H1 (cell line): ENCODE data around the gene STK39. TPM values are rescaled to one million over a fixed set of nuclear protein-coding genes. Genes with fewer than 3 reads are reported as not detected.

Experiments
- CTCF ChIA-PET: fragments of 300-600 bp; sonication (Branson Sonifier 250); formaldehyde crosslinking; loops from one replicate; lab custom pipeline; 2021; ENCODE audit not compliant: partially characterized antibody; lab: Charles Lee
- POLR2A ChIA-PET: fragments of 300-600 bp; sonication (Branson Sonifier 250); formaldehyde crosslinking; loops from one replicate; lab custom pipeline; 2021; ENCODE audit warnings: inconsistent platforms; ENCODE audit not compliant: partially characterized antibody; lab: Charles Lee
- DNase-seq, 2 experiments: peaks; one replicate each; pipeline versions ENCODE4 v3.0.0 to v3.0.0-alpha.2; 2010 to 2022; ENCODE audit warnings: low spot score in 2 of 2, low read depth in 1 of 2, mixed read lengths in 1 of 2
- FAIRE-seq: peaks from 2 replicates; lab custom pipeline; 2011; peaks lifted over from hg19 to GRCh38; lab: Jason Lieb, UNC
- H2AFZ ChIP-seq: 2 replicates; pipeline ENCODE4 v1.8.1; 2012; ENCODE audit warnings: low read length, inconsistent platforms
- H2AK5ac ChIP-seq: 2 replicates; pipeline ENCODE4 v1.6.1; 2013; ENCODE audit warnings: low read depth, low read length
- H2BK120ac ChIP-seq: replicated peaks from 2 replicates; pipeline ENCODE3; 2013; ENCODE audit warnings: low read depth, low read length, inconsistent platforms
- H2BK12ac ChIP-seq: 2 replicates; pipeline ENCODE4 v1.6.1; 2013; ENCODE audit warnings: low read depth, low read length
- H2BK15ac ChIP-seq: 2 replicates; pipeline ENCODE4 v1.6.1; 2013; ENCODE audit warnings: low read length
- H2BK20ac ChIP-seq: 2 replicates; pipeline ENCODE4 v1.6.1; 2013; ENCODE audit warnings: low read length
- H2BK5ac ChIP-seq: 2 replicates; pipeline ENCODE4 v1.6.1; 2013; ENCODE audit warnings: low read depth, low read length
- H3K14ac ChIP-seq: 2 replicates; pipeline ENCODE4 v1.6.1; 2013; ENCODE audit warnings: inconsistent platforms; ENCODE audit not compliant: insufficient read length
- H3K18ac ChIP-seq: 2 replicates; pipeline ENCODE4 v1.6.1; 2013; ENCODE audit warnings: low read length; ENCODE audit errors: extremely low read depth
- H3K23ac ChIP-seq: 2 replicates; pipeline ENCODE4 v1.6.1; 2013; ENCODE audit warnings: inconsistent platforms; ENCODE audit not compliant: insufficient read length
- H3K23me2 ChIP-seq: 2 replicates; pipeline ENCODE4 v1.6.1; 2013; ENCODE audit warnings: low read depth, low read length
- H3K27ac ChIP-seq: 2 replicates; pipeline ENCODE4 v1.6.1; 2011; ENCODE audit warnings: low read depth, low read length, inconsistent platforms
- H3K27me3 ChIP-seq, 4 experiments: replicated peaks in 1 of 4; 1 replicate in 1 of 4; 2 replicates in 3 of 4; pipeline versions ENCODE4 v1.6.1 to v1.8.1; 2011 to 2013; ENCODE audit warnings: low read length in 3 of 4, mild to moderate bottlenecking in 3 of 4, inconsistent platforms in 2 of 4, mixed read lengths in 2 of 4, moderate library complexity in 1 of 4; ENCODE audit not compliant: control insufficient read depth in 3 of 4, insufficient read depth in 3 of 4; ENCODE audit errors: extremely low read depth in 1 of 4
- H3K36me3 ChIP-seq, 4 experiments: 2 replicates each; pipeline versions ENCODE4 v1.6.1 to v1.8.1; 2011 to 2013; ENCODE audit warnings: mild to moderate bottlenecking in 4 of 4, low read length in 3 of 4, moderate library complexity in 2 of 4, control low read depth in 1 of 4, inconsistent platforms in 1 of 4; ENCODE audit not compliant: insufficient read depth in 4 of 4, control insufficient read depth in 2 of 4
- H3K4ac ChIP-seq: replicated peaks from 2 replicates; pipeline ENCODE3; 2013; ENCODE audit warnings: low read length, low read depth, mixed read lengths, inconsistent platforms; ENCODE audit not compliant: insufficient read length
- H3K4me1 ChIP-seq, 4 experiments: replicated peaks in 1 of 4; 1 replicate in 1 of 4; 2 replicates in 3 of 4; pipeline versions ENCODE4 v1.6.1 to v1.8.1; 2011 to 2013; ENCODE audit warnings: low read length in 3 of 4, inconsistent platforms in 2 of 4, mixed read lengths in 1 of 4; ENCODE audit not compliant: insufficient read depth in 4 of 4, control insufficient read depth in 3 of 4
- H3K4me2 ChIP-seq, 2 experiments: 2 replicates each; pipeline versions ENCODE4 v1.6.1 to v1.8.1; 2011 to 2013; ENCODE audit warnings: low read depth in 2 of 2, low read length in 2 of 2, control low read depth in 1 of 2, inconsistent platforms in 1 of 2, mild to moderate bottlenecking in 1 of 2; ENCODE audit not compliant: insufficient read depth in 1 of 2
- H3K4me3 ChIP-seq, 4 experiments: fragments of 200-600, 300-600 bp in 1 of 4; sonication (generic), shearing (Covaris generic), sonication (Bioruptor Twin) in 1 of 4; 2 replicates each; pipeline versions ENCODE4 v1.5.1 to v1.8.1; 2011 to 2016; ENCODE audit warnings: low read length in 4 of 4, low read depth in 3 of 4, control low read depth in 2 of 4, inconsistent platforms in 2 of 4, mild to moderate bottlenecking in 2 of 4, mixed read lengths in 1 of 4, moderate library complexity in 1 of 4; ENCODE audit not compliant: insufficient read depth in 2 of 4; ENCODE audit errors: extremely low read depth in 1 of 4
- H3K56ac ChIP-seq: replicated peaks from 2 replicates; pipeline ENCODE3; 2013; ENCODE audit warnings: low read depth, mild to moderate bottlenecking, mixed read lengths, low read length, inconsistent platforms; ENCODE audit not compliant: insufficient read length
- H3K79me1 ChIP-seq: 2 replicates; pipeline ENCODE4 v1.6.1; 2013; ENCODE audit warnings: low read depth, low read length, control low read depth
- H3K79me2 ChIP-seq, 2 experiments: 2 replicates each; pipeline versions ENCODE4 v1.6.1 to v1.8.1; 2012 to 2013; ENCODE audit warnings: low read length in 2 of 2, mild to moderate bottlenecking in 2 of 2, inconsistent platforms in 1 of 2; ENCODE audit not compliant: insufficient read depth in 2 of 2, control insufficient read depth in 1 of 2
- H3K9ac ChIP-seq, 4 experiments: replicated peaks in 1 of 4; 1 replicate in 1 of 4; 2 replicates in 3 of 4; pipeline versions ENCODE4 v1.6.1 to v1.8.1; 2011 to 2013; ENCODE audit warnings: low read depth in 3 of 4, low read length in 3 of 4, control low read depth in 2 of 4, mild to moderate bottlenecking in 2 of 4, moderate library complexity in 2 of 4, inconsistent platforms in 1 of 4; ENCODE audit errors: extremely low read depth in 1 of 4
- H3K9me3 ChIP-seq, 2 experiments: 2 replicates each; pipeline versions ENCODE4 v1.6.1 to v1.8.1; 2012 to 2013; ENCODE audit warnings: mild to moderate bottlenecking in 2 of 2, moderate library complexity in 2 of 2, control low read depth in 1 of 2, inconsistent platforms in 1 of 2, low read depth in 1 of 2, low read length in 1 of 2, mixed read lengths in 1 of 2; ENCODE audit not compliant: insufficient read depth in 2 of 2
- H4K20me1 ChIP-seq, 2 experiments: replicated peaks in 1 of 2; 2 replicates each; pipeline versions ENCODE3 to v1.8.1; 2011 to 2013; ENCODE audit warnings: inconsistent platforms in 2 of 2, low read length in 2 of 2, mild to moderate bottlenecking in 1 of 2; ENCODE audit not compliant: insufficient read depth in 2 of 2, control insufficient read depth in 1 of 2
- H4K5ac ChIP-seq: 2 replicates; pipeline ENCODE4 v1.6.1; 2013; ENCODE audit warnings: low read length, low read depth, mixed read lengths, inconsistent platforms; ENCODE audit not compliant: insufficient read length
- H4K8ac ChIP-seq: 2 replicates; pipeline ENCODE4 v1.8.0; 2013; ENCODE audit warnings: mild to moderate bottlenecking, moderate library complexity, low read length, inconsistent platforms; ENCODE audit not compliant: insufficient read depth; ENCODE audit errors: extremely low read depth
- H4K91ac ChIP-seq: replicated peaks from 2 replicates; pipeline ENCODE3; 2013; ENCODE audit warnings: low read length, mixed read lengths, inconsistent platforms; ENCODE audit not compliant: insufficient read length
- CEBPB ChIP-seq: IDR thresholded peaks from 2 replicates; pipeline ENCODE4 v1.6.1; 2012; ENCODE audit warnings: low read depth, low read length
- EGR1 ChIP-seq: IDR thresholded peaks from 2 replicates; pipeline ENCODE4 v1.6.1; 2011; ENCODE audit warnings: low read depth, low read length, borderline replicate concordance
- MAFK ChIP-seq: IDR thresholded peaks from 2 replicates; pipeline ENCODE4 v1.6.1; 2012; ENCODE audit warnings: low read depth, mild to moderate bottlenecking, improper control_type of control experiment, low read length
- WGBS, 2 experiments: shearing (Covaris generic) in 1 of 2; methylation state at CpG; one replicate each; pipeline versions ENCODE4 v1.1.6 to v1.1.7; 2013 to 2015; ENCODE audit warnings: low lambda C conversion rate in 2 of 2, mixed read lengths in 2 of 2, inconsistent platforms in 1 of 2, low coverage in 1 of 2, missing lambda C conversion rate in 1 of 2; ENCODE audit not compliant: insufficient replicate concordance in 2 of 2, insufficient coverage in 1 of 2, insufficient read length in 1 of 2; ENCODE audit errors: extremely low coverage in 1 of 2, missing lambda C conversion rate in 1 of 2; 5-methylcytosine and 5-hydroxymethylcytosine counted together
- polyA plus RNA-seq, 7 experiments: library from polyadenylated mRNA; depleted of rRNA in 3 of 7; stranded (reverse) in 5 of 7; unstranded in 2 of 7; fragments of >200 nt in 5 of 7; fragments of 200-250 nt in 2 of 7; gene quantifications; 1 replicate in 5 of 7; 2 replicates in 1 of 7; 4 replicates in 1 of 7; pipeline versions ENCODE4 v1.2.1 to v1.2.3, GENCODE V29; 2011 to 2013; ENCODE audit warnings: missing spikeins in 2 of 7, mixed read lengths in 2 of 7
- total RNA-seq: library from RNA; stranded (reverse); fragmentation: NEBNext Ultra II Directional; extraction: Animal tissue kit (Norgen Biotek cat#: 25700); gene quantifications from 2 replicates; pipeline ENCODE4 v1.2.1, GENCODE V29; 2021
- TF ChIP-seq, protein P1 (sequence below): IDR thresholded peaks from 2 replicates; pipeline ENCODE4 v1.6.1; 2012; ENCODE audit warnings: inconsistent platforms

The STK39 gene
- total and polyA plus RNA-seq, 2 of the 8 experiments (the other 6 are each of a cell fraction or from before 2014, with no cell fraction given), result 13.7 to 23.8 TPM

DNA sequence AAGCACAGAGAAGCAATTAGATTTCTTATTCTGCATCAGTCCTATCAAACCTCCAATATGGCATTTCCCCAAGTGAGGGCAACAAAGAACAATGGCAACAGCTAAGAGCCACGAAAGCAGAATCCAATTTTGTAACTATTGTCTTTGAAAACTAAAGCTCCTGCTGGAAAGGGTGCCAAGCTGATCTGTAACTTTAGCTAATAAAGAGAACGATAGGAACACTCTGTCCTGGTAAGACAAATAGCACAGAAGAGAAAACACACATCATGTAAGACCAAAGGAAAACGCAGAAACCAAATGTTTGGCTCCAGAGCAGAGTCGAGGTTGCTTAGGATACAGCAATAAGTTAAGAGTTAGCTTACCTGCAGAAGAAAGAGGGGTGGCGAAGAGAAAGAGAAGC is 160.5 kb downstream of the STK39 start:
- no peak overlapping the region for H2BK120ac ChIP-seq
- FAIRE-seq (no peak), DNase-seq (no peak)
- no peaks in the 10 kb centered on the region for H3K79me1 ChIP-seq
- H3K36me3 ChIP-seq, result no peaks in the 10 kb centered on the region
- no peak overlapping the region for H3K4me3 ChIP-seq
- ChIA-PET CTCF (interaction anchor here (0.7 to 5.0 kb wide), 6 partner anchors 24 to 49 kb away, joined by 3 to 32 read pairs (median 3); no protein-coding TSS in a partner anchor), POLR2A (no interaction called here)
- H4K8ac ChIP-seq, result no peak overlapping the region
- no peak overlapping the region for H3K4ac ChIP-seq
- H3K9me3 ChIP-seq, result no peaks in the 10 kb centered on the region
- H3K4me2 ChIP-seq, result no peak overlapping the region
- no peaks in the 10 kb centered on the region for H4K20me1 ChIP-seq
- no peaks in the 10 kb centered on the region for H3K4me1 ChIP-seq
- no peak overlapping the region for H3K56ac ChIP-seq
- H3K14ac ChIP-seq, result no peak overlapping the region
- no peak overlapping the region for H4K91ac ChIP-seq
- H2BK20ac ChIP-seq, result no peak overlapping the region
- no peak overlapping the region for H2AFZ ChIP-seq
- H2BK5ac ChIP-seq, result no peak overlapping the region
- no peaks in the 10 kb centered on the region for H3K79me2 ChIP-seq
- H3K27me3 ChIP-seq, result no peaks in the 10 kb centered on the region
- no peak overlapping the region for H2BK12ac ChIP-seq
- no peak overlapping the region for H3K18ac ChIP-seq
- no peak overlapping the region for H3K27ac ChIP-seq
- H2AK5ac ChIP-seq, result no peak overlapping the region
- H3K23me2 ChIP-seq, result no peaks in the 10 kb centered on the region; the same call in 1 of the 2 replicates
- H3K23ac ChIP-seq, result no peak overlapping the region
- no peak overlapping the region for H3K9ac ChIP-seq
- no peak overlapping the region for H4K5ac ChIP-seq
- WGBS, 2 experiments, result 84% methylated on average over 5 of the region's 5 CpGs; no CpG with 5 or more reads in 1 of the 2 experiments
- H2BK15ac ChIP-seq, result no peak overlapping the region
- TF ChIP-seq MAFK (no peak), CEBPB (no peak), EGR1 (no peak)
- TF ChIP-seq, protein P1, sequence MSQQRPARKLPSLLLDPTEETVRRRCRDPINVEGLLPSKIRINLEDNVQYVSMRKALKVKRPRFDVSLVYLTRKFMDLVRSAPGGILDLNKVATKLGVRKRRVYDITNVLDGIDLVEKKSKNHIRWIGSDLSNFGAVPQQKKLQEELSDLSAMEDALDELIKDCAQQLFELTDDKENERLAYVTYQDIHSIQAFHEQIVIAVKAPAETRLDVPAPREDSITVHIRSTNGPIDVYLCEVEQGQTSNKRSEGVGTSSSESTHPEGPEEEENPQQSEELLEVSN, result no peak
